HL-60/S4 treated with phorbol 12-myristate 13-acetate at 8.2 ng/mL for 4 days and 3 days (cell line): ENCODE results near the gene RABEP2.
"Not testable (repeated sequence)": the region's sequence is repeated elsewhere in the genome, so short reads cannot be mapped to it uniquely, and the experiment has no call there.

Source experiments
- in situ Hi-C: fragments of 300-500 bp; cut with MboI; formaldehyde crosslinking; loops from 2 replicates; pipeline ENCODE4 v1.15.0; 2022; ENCODE audit warnings: low sequenced_read_pairs

RABEP2 gene

GRCh38 chr16:28904363-28904762, 20.7 kb downstream of the RABEP2 start:
- in situ Hi-C loops = no loop called here

- in situ Hi-C loops = no loop called here
Observed at GRCh38 chr16:28903344-28904042, 21.5 kb downstream of the RABEP2 start.

- in situ Hi-C loops = no loop called here
Observed at GRCh38 chr16:28902909-28903308, 22.1 kb downstream of the RABEP2 start.

GRCh38 chr16:28901862-28902261, 23.2 kb downstream of the RABEP2 start:
- in situ Hi-C loops = no loop called here

GRCh38 chr16:28900601-28901000, 24.4 kb downstream of the RABEP2 start:
- in situ Hi-C loops = no loop called here

- in situ Hi-C loops = no loop called here
Observed at GRCh38 chr16:28899882-28900590, 25.0 kb downstream of the RABEP2 start.

- in situ Hi-C loops = no loop called here
Observed at GRCh38 chr16:28898942-28899341, 26.1 kb downstream of the RABEP2 start.

GRCh38 chr16:28898266-28898665, 26.8 kb downstream of the RABEP2 start:
- in situ Hi-C loops = no loop called here

- in situ Hi-C loops = no loop called here
Observed at GRCh38 chr16:28897826-28898225, 27.2 kb downstream of the RABEP2 start.

GRCh38 chr16:28895609-28896008, 29.4 kb downstream of the RABEP2 start:
- in situ Hi-C loops = no loop called here

GRCh38 chr16:28893291-28893690, 31.7 kb downstream of the RABEP2 start:
- in situ Hi-C loops = no loop called here

- in situ Hi-C loops = no loop called here
Observed at GRCh38 chr16:28891964-28892890, 32.8 kb downstream of the RABEP2 start.

GRCh38 chr16:28890355-28890754, 34.7 kb downstream of the RABEP2 start:
- in situ Hi-C loops = not testable (repeated sequence)

GRCh38 chr16:28886945-28887344, 38.1 kb downstream of the RABEP2 start:
- in situ Hi-C loops = no loop called here

GRCh38 chr16:28884045-28884444, 41.0 kb downstream of the RABEP2 start:
- in situ Hi-C loops = no loop called here

- in situ Hi-C loops = no loop called here
Observed at GRCh38 chr16:28883221-28883996, 41.6 kb downstream of the RABEP2 start.

- in situ Hi-C loops = no loop called here
Observed at GRCh38 chr16:28882551-28883160, 42.4 kb downstream of the RABEP2 start.

GRCh38 chr16:28881565-28881964, 43.5 kb downstream of the RABEP2 start:
- in situ Hi-C loops = not testable (repeated sequence)

- in situ Hi-C loops = no loop called here
Observed at GRCh38 chr16:28880955-28881354, 44.1 kb downstream of the RABEP2 start.

GRCh38 chr16:28880589-28880915, 44.5 kb downstream of the RABEP2 start:
- in situ Hi-C loops = no loop called here
